Heart left ventricle (tissue), 13 donors: ENCODE results near the gene MYNN.

Experiments
- POLR2A ChIP-seq, 2 donors: fragments of 450-650 bp; IDR thresholded peaks; one replicate each; pipeline ENCODE4 v1.6.1; 2017; ENCODE audit warnings: antibody characterized with exemption in 2 of 2, mild to moderate bottlenecking in 2 of 2, moderate library complexity in 2 of 2
- TF ChIP-seq, protein P1 (sequence below), 12 donors: fragments of 200-600 bp; sonication (generic) in 4 of 12; IDR thresholded peaks; one replicate each; pipeline versions ENCODE4 v1.5.0 to v1.8.0; 2018 to 2022; ENCODE audit warnings: antibody characterized with exemption in 12 of 12, mild to moderate bottlenecking in 5 of 12
- donor health status: ischemic (EF 13 %, LVEDD 7.1; RV severe dilation, severe dysfunction).
- donor health status: DM: no; HTN: yes; CAD: no.
- donor health status: DM: no; HTN: no; CAD: no.
- donor health status: ischemic (EF 25% LVEDD 6.9; RV normal size, moderate dysfunction).
- donor health status: ischemic (EF 25% LVEDD 5.7; RV mildly dilated, moderate dysfunction).
- donor health status: ischemic (EF 35%, LVEDD 5.7; RV mildly dilated, moderate dysfunction).
- donor health status: nonischemic (EF 11% LVEDD 7.7; RV severe dilation, severe dysfunction).
- donor health status: DM: yes; HTN: yes; CAD: no.
- donor health status: PGD.
- donor health status: ischemic (EF 29% LVEDD 5.4; RV normal size, mild dysfunction).
- donor health status: nonischemic (EF 23%, LVEDD 6.1; RV moderate dilation, normal function).

DNA sequence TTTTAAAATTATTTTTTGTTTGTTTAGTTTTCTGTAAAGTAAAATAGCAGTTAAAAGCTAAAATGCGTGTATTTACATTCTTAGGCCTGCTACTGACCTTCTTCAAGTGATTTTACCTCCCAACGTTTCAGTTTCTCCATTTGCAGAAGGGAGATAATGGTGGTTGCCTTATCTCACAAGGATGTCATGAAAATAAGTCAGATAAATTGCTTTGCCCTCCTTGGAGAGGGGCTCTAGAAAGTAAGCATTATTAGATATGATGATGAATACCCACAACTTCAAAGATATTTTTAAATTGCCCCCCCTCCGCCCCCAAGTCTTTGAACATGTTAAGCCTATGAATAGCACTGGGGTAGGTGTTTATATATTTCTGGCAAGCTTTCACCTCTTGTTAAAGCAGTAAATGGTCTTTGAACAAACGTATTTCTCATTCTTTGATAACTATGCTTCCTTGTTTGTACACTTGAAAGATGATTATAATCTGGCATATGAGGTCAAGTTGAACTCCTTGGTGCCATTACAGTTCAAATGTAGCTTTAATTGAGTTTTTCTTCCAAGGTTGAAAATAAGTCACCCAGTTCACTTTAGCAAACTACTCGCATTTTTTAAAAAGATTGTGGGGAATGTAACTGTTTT is 14.7 kb upstream of the MYNN start:
- TF ChIP-seq, protein P1, sequence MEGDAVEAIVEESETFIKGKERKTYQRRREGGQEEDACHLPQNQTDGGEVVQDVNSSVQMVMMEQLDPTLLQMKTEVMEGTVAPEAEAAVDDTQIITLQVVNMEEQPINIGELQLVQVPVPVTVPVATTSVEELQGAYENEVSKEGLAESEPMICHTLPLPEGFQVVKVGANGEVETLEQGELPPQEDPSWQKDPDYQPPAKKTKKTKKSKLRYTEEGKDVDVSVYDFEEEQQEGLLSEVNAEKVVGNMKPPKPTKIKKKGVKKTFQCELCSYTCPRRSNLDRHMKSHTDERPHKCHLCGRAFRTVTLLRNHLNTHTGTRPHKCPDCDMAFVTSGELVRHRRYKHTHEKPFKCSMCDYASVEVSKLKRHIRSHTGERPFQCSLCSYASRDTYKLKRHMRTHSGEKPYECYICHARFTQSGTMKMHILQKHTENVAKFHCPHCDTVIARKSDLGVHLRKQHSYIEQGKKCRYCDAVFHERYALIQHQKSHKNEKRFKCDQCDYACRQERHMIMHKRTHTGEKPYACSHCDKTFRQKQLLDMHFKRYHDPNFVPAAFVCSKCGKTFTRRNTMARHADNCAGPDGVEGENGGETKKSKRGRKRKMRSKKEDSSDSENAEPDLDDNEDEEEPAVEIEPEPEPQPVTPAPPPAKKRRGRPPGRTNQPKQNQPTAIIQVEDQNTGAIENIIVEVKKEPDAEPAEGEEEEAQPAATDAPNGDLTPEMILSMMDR (IDR thresholded peaks at IDR 0.05): no peak
- TF ChIP-seq POLR2A (IDR thresholded peaks at IDR 0.05): no peak
